Measurements from ENCODE around the gene PLEKHG3.

The PLEKHG3 gene

DNA sequence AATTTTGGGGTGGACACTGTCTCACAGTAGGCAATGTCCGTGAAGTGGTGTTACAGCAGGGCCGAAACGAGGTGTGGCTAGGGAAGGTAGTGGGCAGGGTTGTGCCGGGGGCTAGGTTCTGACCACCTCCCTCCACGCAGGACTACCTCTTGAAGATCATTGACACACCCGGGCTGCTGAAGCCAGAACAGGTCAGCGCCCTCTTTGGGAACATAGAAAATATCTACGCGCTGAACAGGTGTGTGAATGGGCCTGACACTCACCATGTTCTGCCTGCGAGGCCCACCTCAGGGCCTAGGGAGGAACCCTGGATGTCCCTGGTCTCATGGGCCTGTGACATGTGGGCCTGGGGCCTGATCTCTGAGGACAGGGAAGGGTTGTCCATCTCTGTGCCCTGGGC, 24.6 kb downstream of the PLEKHG3 start:
- no peak for DNase-seq

GRCh38 chr14:64729386-64730060, 25.3 kb downstream of the PLEKHG3 start:
- no peak for DNase-seq

- DNase-seq, result no peak
Measured at GRCh38 chr14:64730061-64730440, 25.8 kb downstream of the PLEKHG3 start.

- DNase-seq, result no peak
Measured at GRCh38 chr14:64730681-64731080, 26.5 kb downstream of the PLEKHG3 start.

- no peak for DNase-seq
Measured at GRCh38 chr14:64731141-64731581, 26.9 kb downstream of the PLEKHG3 start.

- DNase-seq, result no peak
Measured at GRCh38 chr14:64732066-64732465, 27.8 kb downstream of the PLEKHG3 start.

DNA sequence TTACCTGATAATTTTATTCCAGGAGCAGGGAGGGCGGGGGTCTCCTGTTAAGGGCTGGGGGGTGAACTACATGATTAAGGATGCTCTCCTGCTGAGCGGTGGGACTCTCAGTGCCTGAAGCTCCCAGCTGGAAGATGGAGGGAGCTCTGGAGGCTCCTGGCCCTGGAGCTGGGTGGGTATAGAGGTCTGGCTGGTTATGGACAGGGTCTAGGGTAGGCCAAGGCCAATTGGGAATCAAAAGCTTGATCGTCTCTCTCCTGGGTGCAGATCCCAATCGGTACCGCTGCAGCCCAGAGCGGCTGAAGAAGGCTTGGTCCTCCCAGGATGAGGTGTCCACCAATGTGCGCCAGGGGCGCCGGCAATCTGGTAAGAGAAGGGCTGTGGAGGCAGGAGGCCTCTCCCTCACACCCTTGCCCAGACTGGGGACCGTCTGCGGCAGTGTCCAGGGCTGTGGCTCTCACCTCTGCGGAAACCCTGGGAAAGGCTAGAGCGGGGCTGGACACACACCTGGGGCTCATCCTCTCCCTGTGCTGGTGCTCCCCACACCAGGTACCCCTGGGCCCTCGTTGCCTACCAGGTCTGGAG, 28.4 kb downstream of the PLEKHG3 start:
- DNase-seq, result no peak

GRCh38 chr14:64733321-64733720, 29.1 kb downstream of the PLEKHG3 start:
- DNase-seq, result no peak

GRCh38 chr14:64733899-64734298, 29.7 kb downstream of the PLEKHG3 start:
- no peak for DNase-seq

GRCh38 chr14:64734990-64735389, 30.8 kb downstream of the PLEKHG3 start:
- DNase-seq, result no peak

- DNase-seq, result no peak
Measured at GRCh38 chr14:64736271-64737169, 32.3 kb downstream of the PLEKHG3 start.

DNA sequence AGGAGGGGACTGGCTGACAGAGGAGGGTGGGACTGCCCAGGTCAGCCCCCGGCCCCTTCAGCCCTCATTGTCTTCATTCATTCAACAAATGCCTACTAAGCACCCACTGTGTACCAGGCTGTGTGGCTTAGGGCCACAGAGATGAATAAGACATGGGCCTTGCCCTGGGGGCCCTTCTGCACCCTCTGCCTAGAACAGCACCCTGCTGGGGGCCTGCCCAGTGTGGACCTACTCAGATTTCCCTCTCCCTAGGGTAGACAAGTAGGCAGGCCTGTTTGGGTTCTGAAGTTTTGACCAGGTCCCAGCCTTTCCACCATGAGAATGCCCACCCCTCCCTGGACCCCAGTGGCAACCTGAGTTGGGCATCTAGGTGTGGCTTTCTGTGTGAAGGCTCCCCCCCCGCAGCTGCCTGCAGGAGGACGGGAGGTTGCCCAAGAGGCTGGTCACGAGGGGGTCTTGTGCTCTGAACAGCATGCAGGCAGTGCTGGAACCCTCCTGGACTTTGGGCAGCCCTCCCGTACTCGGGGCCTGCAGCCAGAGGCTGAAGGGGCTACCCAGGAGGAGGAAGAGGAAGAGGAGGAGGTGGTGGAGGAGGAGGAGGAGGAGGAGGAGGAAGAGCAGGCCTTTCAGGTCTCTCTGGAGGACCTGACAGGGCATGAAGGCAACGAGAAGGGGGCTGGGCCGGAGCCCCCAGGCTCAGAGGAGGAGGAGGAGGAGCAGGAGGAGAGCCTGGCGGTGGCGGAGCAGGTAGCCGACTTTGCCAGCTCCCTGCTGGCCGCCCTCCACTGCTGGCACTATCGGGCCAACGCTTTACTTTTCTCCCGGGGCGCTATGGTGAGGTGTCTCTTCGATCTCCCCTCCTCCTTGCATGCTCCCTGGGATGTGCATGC, 33.4 kb downstream of the PLEKHG3 start:
- DNase-seq, result no peak

- DNase-seq, result no peak
Measured at GRCh38 chr14:64738281-64738804, 34.1 kb downstream of the PLEKHG3 start.

DNA sequence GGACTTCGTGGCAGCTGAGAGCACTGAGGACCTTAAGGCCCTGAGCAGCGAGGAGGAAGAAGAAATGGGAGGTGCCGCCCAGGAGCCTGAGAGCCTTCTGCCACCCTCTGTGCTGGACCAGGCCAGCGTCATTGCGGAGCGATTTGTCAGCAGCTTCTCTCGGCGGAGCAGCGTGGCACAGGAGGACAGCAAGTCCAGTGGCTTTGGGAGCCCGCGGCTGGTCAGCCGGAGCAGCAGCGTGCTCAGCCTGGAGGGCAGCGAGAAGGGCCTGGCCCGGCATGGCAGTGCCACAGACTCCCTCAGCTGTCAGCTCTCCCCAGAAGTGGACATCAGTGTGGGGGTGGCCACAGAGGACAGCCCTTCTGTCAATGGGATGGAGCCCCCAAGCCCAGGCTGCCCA, 37.0 kb downstream of the PLEKHG3 start:
- DNase-seq, result no peak

DNA sequence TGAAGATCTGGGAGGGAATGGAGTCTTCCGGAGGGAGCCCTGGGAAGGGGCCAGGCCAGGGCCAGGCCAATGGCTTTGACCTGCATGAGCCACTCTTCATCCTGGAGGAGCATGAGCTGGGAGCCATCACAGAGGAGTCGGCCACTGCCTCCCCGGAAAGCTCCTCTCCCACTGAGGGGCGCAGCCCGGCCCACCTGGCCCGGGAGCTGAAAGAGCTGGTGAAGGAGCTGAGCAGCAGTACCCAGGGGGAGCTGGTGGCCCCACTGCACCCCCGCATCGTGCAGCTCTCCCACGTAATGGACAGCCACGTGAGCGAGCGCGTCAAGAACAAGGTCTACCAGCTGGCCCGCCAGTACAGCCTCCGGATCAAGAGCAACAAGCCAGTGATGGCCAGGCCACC, 37.7 kb downstream of the PLEKHG3 start:
- DNase-seq, result no peak

GRCh38 chr14:64743061-64743460, 38.8 kb downstream of the PLEKHG3 start:
- DNase-seq, result no peak

DNA sequence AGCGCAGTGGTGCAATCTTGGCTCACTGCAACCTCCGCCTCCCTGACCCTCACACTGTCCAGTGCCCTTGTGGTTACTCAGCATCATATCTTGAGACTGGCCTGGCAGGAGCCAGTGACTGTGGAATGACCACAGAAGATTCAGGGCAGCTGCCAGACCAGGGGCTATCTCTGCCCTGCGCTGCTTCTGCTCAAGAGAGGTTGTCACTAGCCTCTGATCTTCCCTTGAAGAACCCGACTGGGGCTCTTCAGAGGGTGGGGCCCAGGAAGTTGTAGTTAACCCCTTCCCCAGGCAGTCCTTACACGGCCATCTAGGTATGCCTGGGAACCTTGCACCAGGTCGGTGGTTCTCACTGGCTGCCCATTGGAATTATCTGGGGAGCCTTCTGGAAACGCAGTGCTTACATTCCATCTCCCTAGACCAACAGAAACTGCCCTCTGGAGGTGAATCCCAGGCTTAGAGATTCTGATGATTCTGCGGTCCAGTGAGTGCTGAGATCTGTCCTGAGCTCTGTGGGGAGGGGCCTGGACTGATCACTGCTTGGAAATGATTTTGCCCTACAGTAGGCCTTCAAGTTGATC, 41.4 kb downstream of the PLEKHG3 start:
- DNase-seq, result no peak

- no peak for DNase-seq
Measured at GRCh38 chr14:64746298-64747250, 42.4 kb downstream of the PLEKHG3 start.

DNA sequence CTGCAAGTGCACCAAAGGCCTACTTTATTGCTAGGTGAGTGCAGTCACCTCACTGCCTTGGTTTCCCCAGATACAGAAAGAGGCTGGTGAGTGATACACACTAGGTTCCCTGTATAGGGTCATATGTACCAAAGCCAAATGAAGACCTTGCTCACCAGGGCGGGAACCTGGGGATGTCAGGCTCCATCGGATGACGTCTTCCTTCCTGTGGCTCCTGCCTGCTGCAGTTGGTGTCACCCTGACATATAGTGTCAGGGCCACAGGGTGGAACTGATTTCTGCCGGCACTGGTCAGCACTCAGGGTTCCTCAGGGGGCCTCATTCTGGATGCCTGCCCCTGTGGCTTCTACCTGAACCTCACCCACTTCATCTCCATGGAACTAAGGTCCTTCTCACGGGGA, 43.1 kb downstream of the PLEKHG3 start:
- DNase-seq, result no peak

- DNase-seq, result no peak
Measured at GRCh38 chr14:64748521-64748920, 44.3 kb downstream of the PLEKHG3 start.
